Pancreas (tissue), 10 donors: ENCODE data around the gene ECT2. TPM values are rescaled to one million over a fixed set of nuclear protein-coding genes. Genes with fewer than 3 reads are reported as not detected.

Experiments used
- ATAC-seq, 4 donors: fragments of 200-7000 bp; cut with Tn5 transposase; one replicate each; pipeline versions ENCODE4 v1.8.0 to v1.9.1; 2020; ENCODE audit warnings: mild to moderate bottlenecking in 4 of 4, moderate library complexity in 4 of 4
- DNase-seq, 6 donors: peaks; one replicate each; pipeline ENCODE4 v3.0.0-alpha.2; 2020
- FAIRE-seq: peaks from 2 replicates; lab custom pipeline; 2012; peaks lifted over from hg19 to GRCh38; lab: Jason Lieb, UNC
- H3K27ac ChIP-seq, 4 donors: fragments of 200-600 bp; sonication (generic); 1 replicate in 3 of 4; 2 replicates in 1 of 4; pipeline versions ENCODE4 v1.5.0 to v1.8.0; 2020
- H3K27me3 ChIP-seq, 4 donors: fragments of 200-600 bp; one replicate each; pipeline ENCODE4 v1.8.0; 2021
- H3K36me3 ChIP-seq, 3 donors: fragments of 200-600 bp; sonication (generic) in 1 of 3; one replicate each; pipeline versions ENCODE4 v1.5.0 to v1.8.0; 2020 to 2021
- H3K4me1 ChIP-seq, 3 donors: fragments of 200-600 bp; one replicate each; pipeline ENCODE4 v1.8.0; 2021
- H3K4me3 ChIP-seq, 4 donors: fragments of 200-600 bp; sonication (generic) in 2 of 4; one replicate each; pipeline versions ENCODE4 v1.5.0 to v1.8.0; 2020 to 2021
- H3K9me3 ChIP-seq, 4 donors: fragments of 200-600 bp; one replicate each; pipeline ENCODE4 v1.8.0; 2021
- WGBS, 2 donors: extraction: QIAGEN DNeasy Blood & Tissue Kit; methylation state at CpG; one replicate each; pipeline ENCODE4 v1.1.7; 2013; 5-methylcytosine and 5-hydroxymethylcytosine counted together
- intact Hi-C, 3 donors: fragments of 100-400 bp; cut with DNase I; formaldehyde crosslinking; loops; one replicate each; pipeline versions ENCODE4 v1.11.1 to v1.14.2; 2022
- polyA plus RNA-seq, 2 donors: library from polyadenylated mRNA; stranded (reverse); fragments of 200-250 nt; gene quantifications; one replicate each; pipeline ENCODE4 v1.2.3, GENCODE V29; 2013
- total RNA-seq, 6 donors: library from RNA; stranded (reverse); fragmentation: NEBNext Ultra II Directional in 4 of 6; extraction: Animal tissue kit (Norgen Biotek cat#: 25700) in 4 of 6; gene quantifications; one replicate each; pipeline versions ENCODE4 v1.2.1 to v1.2.4, GENCODE V29; 2021 to 2023
- TF ChIP-seq, protein P1 (sequence below), 4 donors: fragments of 200-600 bp; sonication (generic) in 3 of 4; IDR thresholded peaks; one replicate each; pipeline versions ENCODE4 v1.5.0 to v1.8.0; 2021; ENCODE audit warnings: antibody characterized with exemption in 4 of 4
- donor health status: healthy with polysubstance abuse.
- donor health status: DM: no; HTN: no; CAD: no; lungs with moderate emphysema.
- donor health status: DM: no; HTN: no; CAD: no.
- donor health status: control.
- donor health status: control.
- donor health status: Bipolar disorder and iron deficiency.
- donor health status: DM: yes; HTN: yes; CAD: no.
- donor health status: DM: no; HTN: no; CAD: no.
- donor health status: DM: no; HTN: no; CAD: no.
- donor health status: DM: yes; HTN: yes; CAD: no.

Gene ECT2
- total and polyA plus RNA-seq, 8 donors = 0.74 to 7.0 (median 2.2) TPM

DNA sequence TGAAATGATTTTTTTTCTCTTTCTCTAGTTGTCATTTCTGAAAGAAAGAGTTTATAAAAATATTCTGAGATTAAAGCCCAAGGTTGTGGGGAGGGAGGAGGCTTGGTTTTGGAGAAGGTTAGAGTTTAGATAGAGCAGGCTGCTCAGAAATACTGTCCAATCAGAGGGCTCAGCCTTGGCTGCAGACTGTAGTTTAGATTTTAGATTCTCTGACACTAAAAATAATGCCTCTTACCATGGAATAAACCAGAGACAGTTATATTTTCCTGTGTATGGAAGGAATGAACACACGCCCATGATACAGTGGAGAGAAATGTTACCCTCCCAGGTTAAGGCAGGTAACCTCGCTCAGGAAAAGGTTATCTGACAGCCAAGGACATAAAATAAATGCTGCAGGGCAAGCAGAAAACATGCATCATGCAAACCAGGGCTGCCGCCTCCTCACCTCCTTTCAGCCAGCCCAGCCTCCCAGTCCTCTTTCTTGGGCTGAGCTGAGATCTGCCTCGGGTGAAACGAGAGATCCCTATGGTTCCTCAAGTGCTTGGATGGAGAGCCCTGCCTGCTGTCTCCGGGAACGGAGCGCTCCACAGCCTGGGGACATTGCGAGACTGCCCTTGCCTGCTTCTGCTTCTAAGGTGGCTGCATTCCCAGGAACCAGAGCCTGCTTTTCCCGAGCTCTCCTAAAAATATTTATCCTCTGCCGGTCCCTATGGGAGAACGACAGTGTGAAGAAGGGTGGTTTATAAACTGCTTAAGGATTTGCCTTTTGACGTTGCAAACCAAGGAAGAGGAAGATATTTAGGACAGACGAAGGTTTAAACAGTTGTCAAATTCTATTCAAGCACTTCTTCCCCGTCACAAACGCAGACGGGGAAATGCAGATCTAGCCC, 40.5 kb upstream of the ECT2 start:
- H3K27ac ChIP-seq = peak overlapping the region; percentile 60 to 95 (median 80)
- H3K4me1 ChIP-seq = peaks cover 0 to 10% (median 0%) of the 10 kb centered on the region in 3 donors
- DNase-seq = peak in 4 of 6 donors; percentile 29 to 59 (median 36)
- H3K9me3 ChIP-seq = no peaks in the 10 kb centered on the region
- TF ChIP-seq, protein P1, sequence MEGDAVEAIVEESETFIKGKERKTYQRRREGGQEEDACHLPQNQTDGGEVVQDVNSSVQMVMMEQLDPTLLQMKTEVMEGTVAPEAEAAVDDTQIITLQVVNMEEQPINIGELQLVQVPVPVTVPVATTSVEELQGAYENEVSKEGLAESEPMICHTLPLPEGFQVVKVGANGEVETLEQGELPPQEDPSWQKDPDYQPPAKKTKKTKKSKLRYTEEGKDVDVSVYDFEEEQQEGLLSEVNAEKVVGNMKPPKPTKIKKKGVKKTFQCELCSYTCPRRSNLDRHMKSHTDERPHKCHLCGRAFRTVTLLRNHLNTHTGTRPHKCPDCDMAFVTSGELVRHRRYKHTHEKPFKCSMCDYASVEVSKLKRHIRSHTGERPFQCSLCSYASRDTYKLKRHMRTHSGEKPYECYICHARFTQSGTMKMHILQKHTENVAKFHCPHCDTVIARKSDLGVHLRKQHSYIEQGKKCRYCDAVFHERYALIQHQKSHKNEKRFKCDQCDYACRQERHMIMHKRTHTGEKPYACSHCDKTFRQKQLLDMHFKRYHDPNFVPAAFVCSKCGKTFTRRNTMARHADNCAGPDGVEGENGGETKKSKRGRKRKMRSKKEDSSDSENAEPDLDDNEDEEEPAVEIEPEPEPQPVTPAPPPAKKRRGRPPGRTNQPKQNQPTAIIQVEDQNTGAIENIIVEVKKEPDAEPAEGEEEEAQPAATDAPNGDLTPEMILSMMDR (IDR thresholded peaks at IDR 0.05) = no peak
- ATAC-seq = peak; percentile 35 to 57 (median 48)
- H3K36me3 ChIP-seq = no peaks in the 10 kb centered on the region
- no peaks in the 10 kb centered on the region for H3K27me3 ChIP-seq
- 0 to 1% methylated on average over 17 of the region's 17 CpGs for WGBS, 2 donors
- no peak for FAIRE-seq
- peak overlapping the region; percentile 68 to 90 (median 82) for H3K4me3 ChIP-seq
- intact Hi-C loops = no loop called here

DNA sequence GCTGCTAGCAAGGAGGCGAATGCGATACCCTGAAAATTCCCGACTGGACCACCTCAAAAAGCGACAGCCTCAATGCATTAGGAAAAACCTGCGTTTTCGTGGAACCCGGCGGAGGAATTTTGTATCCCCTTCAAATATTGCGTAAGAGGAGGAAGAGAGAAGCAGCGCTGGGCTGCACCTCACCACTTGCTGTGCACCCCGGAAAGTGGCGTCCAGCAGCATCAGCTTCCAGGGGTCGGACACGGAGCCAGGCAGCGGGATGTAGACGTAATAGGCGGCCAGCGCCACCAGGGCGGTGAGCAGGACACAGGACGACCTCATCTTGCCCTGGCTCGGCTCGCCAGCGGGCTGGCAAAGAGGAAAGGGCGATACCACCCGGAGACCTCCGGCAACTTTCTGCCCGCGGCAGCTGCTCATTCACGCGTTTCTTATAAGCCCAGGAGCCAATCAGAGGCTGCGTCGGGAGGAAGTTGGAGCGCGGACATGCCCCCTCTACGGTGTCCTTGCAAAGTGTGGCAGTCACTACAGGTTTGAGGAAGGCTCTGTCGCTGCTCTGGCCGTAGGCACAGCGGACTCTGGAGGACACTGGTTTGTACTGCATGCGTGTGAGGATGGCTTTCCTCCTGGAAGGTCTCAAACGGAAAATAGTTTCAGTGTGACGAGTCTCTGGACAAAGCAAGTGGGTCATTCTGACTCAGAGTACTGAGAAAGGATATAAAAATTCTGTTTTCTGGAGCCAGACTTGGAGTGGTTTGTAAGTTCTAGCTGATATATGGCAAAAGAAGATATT, 39.7 kb upstream of the ECT2 start, which contains the start of gene NCEH1:
Gene NCEH1, minus strand, starts transcription at position 404 of the 790 bp plus-strand sequence. Its CDS starts 83 bp downstream, at position 321.
- WGBS, 2 donors = 0% methylated on average over 40 to 41 of the region's 41 CpGs

GRCh38 chr3:172711454-172711795, 39.1 kb upstream of the ECT2 start:
- TF ChIP-seq, protein P1 (IDR thresholded peaks at IDR 0.05) = no peak
- peaks cover 0 to 10% (median 0%) of the 10 kb centered on the region in 3 donors for H3K4me1 ChIP-seq
- no peak for FAIRE-seq
- no peaks in the 10 kb centered on the region for H3K27me3 ChIP-seq
- ATAC-seq = peak; percentile 8 to 20 (median 14)
- H3K9me3 ChIP-seq = no peaks in the 10 kb centered on the region
- H3K36me3 ChIP-seq = no peaks in the 10 kb centered on the region
- DNase-seq = peak in 2 of 6 donors; percentile 17 to 26
- intact Hi-C loops = no loop called here
- peak overlapping the region; percentile 60 to 95 (median 80) for H3K27ac ChIP-seq
- peak overlapping the region in 3 of 4 donors; percentile 68 to 90 (median 80) for H3K4me3 ChIP-seq
- 5 to 9% methylated on average over 2 of the region's 2 CpGs for WGBS, 2 donors

More for the DNA sequence above, 39.7 kb upstream of the ECT2 start, which contains the start of gene NCEH1:
- FAIRE-seq (peak; percentile 77), DNase-seq (peak; percentile 85 to 94 (median 91)), ATAC-seq (peak; percentile 96 to 99 (median 98))
- Histone ChIP-seq H3K9me3 (no peaks in the 10 kb centered on the region), H3K27me3 (no peaks in the 10 kb centered on the region), H3K36me3 (no peaks in the 10 kb centered on the region), H3K4me1 (peaks cover 0 to 10% (median 0%) of the 10 kb centered on the region in 3 donors), H3K27ac (peak within 1 kb of the TSS; percentile 60 to 95 (median 80)), H3K4me3 (peak within 1 kb of the TSS; percentile 68 to 90 (median 82))
- TF ChIP-seq, protein P1 (IDR thresholded peaks at IDR 0.05) = peak; percentile 59 to 89 (median 75)
- intact Hi-C loops = no loop called here

DNA sequence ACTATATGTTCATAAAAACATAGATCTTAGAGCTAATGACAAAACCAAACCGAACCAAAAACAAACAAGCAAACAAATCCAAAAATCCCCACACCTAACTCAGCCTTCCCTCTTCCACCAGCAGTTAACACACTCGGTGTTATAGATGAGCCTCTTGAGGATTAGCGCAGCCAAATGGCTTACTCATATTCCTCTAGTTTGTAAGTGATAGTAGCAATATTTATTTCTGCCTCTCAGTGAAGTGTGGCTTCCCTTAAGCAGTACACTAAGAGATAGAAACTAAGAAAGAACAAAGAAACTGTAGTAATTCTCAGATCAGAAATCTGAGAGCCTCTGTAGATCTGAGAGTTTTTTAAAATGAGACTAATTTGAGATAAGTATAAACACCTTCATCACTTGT, 37.2 kb upstream of the ECT2 start:
- Histone ChIP-seq H3K36me3 (no peaks in the 10 kb centered on the region), H3K27me3 (no peaks in the 10 kb centered on the region), H3K27ac (no peak overlapping the region), H3K4me1 (peaks cover 0 to 10% (median 0%) of the 10 kb centered on the region in 3 donors), H3K9me3 (no peaks in the 10 kb centered on the region), H3K4me3 (no peak overlapping the region)
- intact Hi-C loops = no loop called here
- WGBS, 2 donors = 70% methylated on average over 3 of the region's 3 CpGs
- ATAC-seq (no peak), FAIRE-seq (no peak), DNase-seq (no peak)
- TF ChIP-seq, protein P1 (IDR thresholded peaks at IDR 0.05) = no peak
